Neuronal stem cell (in vitro differentiated cells): Measurements from ENCODE around the gene MYEOV.

Source experiments
- DNase-seq: peaks from one replicate; pipeline ENCODE4 v3.0.0-alpha.2; 2013; ENCODE audit warnings: low spot score
- H2AFZ ChIP-seq: one replicate; pipeline ENCODE4 v1.6.1; 2013; ENCODE audit warnings: mild to moderate bottlenecking, low read length, inconsistent platforms
- H2AK5ac ChIP-seq: 2 replicates; pipeline ENCODE4 v1.6.1; 2013; ENCODE audit warnings: low read depth, mild to moderate bottlenecking, inconsistent platforms, low read length, moderate library complexity, mixed read lengths
- H2BK120ac ChIP-seq: 2 replicates; pipeline ENCODE4 v1.6.1; 2013; ENCODE audit warnings: low read depth, mild to moderate bottlenecking, inconsistent platforms, low read length, moderate library complexity, mixed read lengths
- H2BK12ac ChIP-seq: one replicate; pipeline ENCODE4 v1.6.1; 2013; ENCODE audit warnings: low read length, inconsistent platforms
- H2BK15ac ChIP-seq: 2 replicates; pipeline ENCODE4 v1.6.1; 2013; ENCODE audit warnings: mild to moderate bottlenecking, low read length, inconsistent platforms, mixed read lengths
- H2BK5ac ChIP-seq: one replicate; pipeline ENCODE4 v1.6.1; 2013; ENCODE audit warnings: inconsistent platforms, mild to moderate bottlenecking, low read length, moderate library complexity
- H3K14ac ChIP-seq: one replicate; pipeline ENCODE4 v1.6.1; 2013; ENCODE audit warnings: low read length, inconsistent platforms
- H3K18ac ChIP-seq: 2 replicates; pipeline ENCODE4 v1.6.1; 2013; ENCODE audit warnings: low read length, inconsistent platforms
- H3K23ac ChIP-seq: 2 replicates; pipeline ENCODE4 v1.6.1; 2013; ENCODE audit warnings: low read depth, mild to moderate bottlenecking, mixed read lengths, low read length, inconsistent platforms; ENCODE audit not compliant: poor library complexity
- H3K27ac ChIP-seq: replicated peaks from 3 replicates; pipeline ENCODE4 v1.5.1; 2013; ENCODE audit warnings: low read length, inconsistent platforms
- H3K27me3 ChIP-seq, 3 experiments: 2 replicates each; pipeline ENCODE4 v1.6.1; 2013; ENCODE audit warnings: low read length in 3 of 3, mild to moderate bottlenecking in 2 of 3, inconsistent platforms in 1 of 3, low read depth in 1 of 3, mixed read lengths in 1 of 3, moderate library complexity in 1 of 3; ENCODE audit not compliant: control insufficient read depth in 3 of 3, insufficient read depth in 3 of 3
- H3K36me3 ChIP-seq, 2 donors: replicated peaks in 1 of 2; 2 replicates each; pipeline ENCODE4 v1.6.1; 2013; ENCODE audit warnings: low read length in 2 of 2; ENCODE audit not compliant: control insufficient read depth in 2 of 2, insufficient read depth in 2 of 2
- H3K4ac ChIP-seq: 2 replicates; pipeline ENCODE4 v1.6.1; 2013; ENCODE audit warnings: inconsistent platforms, mild to moderate bottlenecking, low read length, moderate library complexity
- H3K4me1 ChIP-seq, 2 donors: 1 replicate in 1 of 2; 2 replicates in 1 of 2; pipeline ENCODE4 v1.6.1; 2013; ENCODE audit warnings: low read length in 2 of 2, low read depth in 1 of 2; ENCODE audit not compliant: control insufficient read depth in 2 of 2, insufficient read depth in 1 of 2
- H3K4me2 ChIP-seq: one replicate; pipeline ENCODE4 v1.6.1; 2013; ENCODE audit warnings: mild to moderate bottlenecking, low read length, inconsistent platforms; ENCODE audit not compliant: insufficient read depth, poor library complexity, severe bottlenecking
- H3K4me3 ChIP-seq, 2 donors: 2 replicates each; pipeline ENCODE4 v1.5.1; 2013; ENCODE audit warnings: low read length in 2 of 2, mild to moderate bottlenecking in 2 of 2, inconsistent platforms in 1 of 2, moderate library complexity in 1 of 2
- H3K79me1 ChIP-seq: one replicate; pipeline ENCODE4 v1.6.1; 2013; ENCODE audit warnings: low read depth, mild to moderate bottlenecking, inconsistent platforms, low read length, moderate library complexity
- H3K9ac ChIP-seq: one replicate; pipeline ENCODE4 v1.6.1; 2013; ENCODE audit warnings: mild to moderate bottlenecking, low read depth, low read length, inconsistent platforms; ENCODE audit not compliant: poor library complexity
- H3K9me3 ChIP-seq, 2 donors: replicated peaks in 1 of 2; 2 replicates each; pipeline versions ENCODE3 to v1.6.1; 2013; ENCODE audit warnings: low read length in 2 of 2, mild to moderate bottlenecking in 2 of 2, inconsistent platforms in 1 of 2, low read depth in 1 of 2, mixed read lengths in 1 of 2, moderate library complexity in 1 of 2; ENCODE audit not compliant: control insufficient read depth in 2 of 2, insufficient read depth in 1 of 2
- H4K8ac ChIP-seq: one replicate; pipeline ENCODE4 v1.6.1; 2013; ENCODE audit warnings: low read depth, mild to moderate bottlenecking, inconsistent platforms, low read length, moderate library complexity
- H4K91ac ChIP-seq: one replicate; pipeline ENCODE4 v1.6.1; 2013; ENCODE audit warnings: low read length, low read depth, mild to moderate bottlenecking, inconsistent platforms; ENCODE audit not compliant: poor library complexity
- WGBS, 2 donors: extraction: QIAGEN DNeasy Blood & Tissue Kit; methylation state at CpG; one replicate each; pipeline ENCODE4 v1.1.7; 2013; ENCODE audit warnings: missing lambda C conversion rate in 2 of 2, mixed read lengths in 1 of 2; ENCODE audit not compliant: insufficient read length in 2 of 2, insufficient replicate concordance in 1 of 2; ENCODE audit errors: extremely low coverage in 2 of 2; 5-methylcytosine and 5-hydroxymethylcytosine counted together

The MYEOV gene

DNA sequence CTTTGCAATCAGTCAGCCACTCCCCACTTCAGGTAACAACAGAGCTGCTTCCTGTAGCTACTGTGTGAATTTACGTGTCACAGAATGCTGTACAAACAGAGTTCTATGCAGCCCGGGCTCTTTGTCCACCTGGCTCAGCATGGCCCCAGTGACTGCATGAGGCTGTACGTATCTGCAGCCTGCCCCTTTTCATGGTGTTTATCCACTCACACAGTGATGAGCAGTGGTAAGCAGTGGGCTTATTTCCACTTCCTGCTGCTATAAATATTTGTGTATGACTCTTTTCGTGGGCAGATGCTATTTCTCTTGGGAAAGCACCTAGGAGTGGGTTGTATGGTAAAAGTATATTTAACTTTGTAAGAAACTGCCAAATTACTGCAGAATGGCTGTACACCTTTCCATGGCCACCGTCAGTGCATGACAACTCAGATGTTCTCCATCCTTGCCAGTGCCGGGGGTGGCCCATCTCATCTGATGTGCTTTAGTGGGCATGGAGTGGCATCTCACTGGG is 43.3 kb downstream of the MYEOV start:
- Histone ChIP-seq H3K18ac (no peak overlapping the region), H3K4ac (no peak overlapping the region), H3K14ac (no peak overlapping the region)

DNA sequence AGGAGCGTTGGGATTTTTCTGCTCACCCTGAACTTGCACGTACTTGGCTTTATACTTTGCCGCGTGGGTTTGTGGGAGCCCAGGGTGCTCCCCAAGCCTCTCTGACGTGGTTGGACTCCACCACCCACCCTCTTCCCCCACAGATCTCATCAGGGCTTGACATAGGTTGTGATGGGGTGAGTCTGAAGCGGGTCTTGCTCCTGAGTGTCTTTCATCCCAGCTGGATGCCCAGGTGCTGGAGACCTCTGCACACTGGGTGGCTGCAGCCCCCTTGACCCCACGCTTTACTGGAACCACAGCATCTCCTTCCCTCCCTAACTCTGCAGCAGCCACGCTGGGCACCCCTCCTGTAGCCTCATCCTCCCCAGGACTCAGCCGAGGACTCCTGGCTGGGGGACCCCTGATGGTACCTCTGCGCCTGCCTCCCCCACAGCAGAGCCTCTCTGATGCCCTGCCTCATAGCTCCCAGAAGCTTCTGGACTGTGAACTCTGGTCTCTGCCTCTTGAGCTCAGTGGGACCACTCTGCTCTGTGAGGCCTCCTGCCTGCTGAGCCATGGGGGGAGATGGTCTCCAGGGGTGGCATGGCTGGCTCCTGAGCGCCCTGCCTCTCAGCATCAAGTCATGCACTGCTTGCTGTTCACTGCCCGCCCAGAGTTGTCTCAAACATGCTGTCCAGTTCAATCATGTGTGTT is 45.2 kb downstream of the MYEOV start:
- no peak overlapping the region for H2AFZ ChIP-seq
- no peaks in the 10 kb centered on the region for H3K36me3 ChIP-seq
- no peak overlapping the region for H2BK12ac ChIP-seq
- H3K23ac ChIP-seq: no peak overlapping the region
- no peak overlapping the region for H2BK5ac ChIP-seq
- no peaks in the 10 kb centered on the region for H3K27me3 ChIP-seq
- H3K4me2 ChIP-seq: no peak overlapping the region
- H3K4ac ChIP-seq: no peak overlapping the region
- WGBS, 2 donors: no CpG with 5 or more reads among the region's 12 CpGs
- H3K4me1 ChIP-seq: peaks cover 0 to 1% of the 10 kb centered on the region in 2 donors
- H3K27ac ChIP-seq: no peak overlapping the region
- no peak overlapping the region for H3K4me3 ChIP-seq
- no peak overlapping the region for H4K8ac ChIP-seq
- no peaks in the 10 kb centered on the region for H3K79me1 ChIP-seq
- no peak overlapping the region for H3K9ac ChIP-seq
- DNase-seq: no peak
- H3K9me3 ChIP-seq: no peaks in the 10 kb centered on the region
- H3K18ac ChIP-seq: no peak overlapping the region
- H2AK5ac ChIP-seq: peak overlapping the region; percentile 61
- no peak overlapping the region for H3K14ac ChIP-seq
- H4K91ac ChIP-seq: no peak overlapping the region
- no peak overlapping the region for H2BK120ac ChIP-seq
- H2BK15ac ChIP-seq: peak overlapping the region; percentile 70

More for the DNA sequence above, 43.3 kb downstream of the MYEOV start:
- Histone ChIP-seq H3K36me3 (no peaks in the 10 kb centered on the region), H2BK120ac (no peak overlapping the region), H2AFZ (no peak overlapping the region), H3K79me1 (no peaks in the 10 kb centered on the region), H2AK5ac (no peak overlapping the region), H3K27ac (no peak overlapping the region), H2BK15ac (no peak overlapping the region), H3K23ac (no peak overlapping the region), H3K9me3 (no peaks in the 10 kb centered on the region), H3K4me3 (no peak overlapping the region), H2BK5ac (no peak overlapping the region), H3K27me3 (no peaks in the 10 kb centered on the region), H4K8ac (no peak overlapping the region), H3K9ac (no peak overlapping the region), H3K4me1 (peaks cover 0 to 1% of the 10 kb centered on the region in 2 donors), H4K91ac (no peak overlapping the region), H2BK12ac (no peak overlapping the region), H3K4me2 (no peak overlapping the region)
- no CpG with 5 or more reads among the region's 6 CpGs for WGBS, 2 donors
- no peak for DNase-seq

DNA sequence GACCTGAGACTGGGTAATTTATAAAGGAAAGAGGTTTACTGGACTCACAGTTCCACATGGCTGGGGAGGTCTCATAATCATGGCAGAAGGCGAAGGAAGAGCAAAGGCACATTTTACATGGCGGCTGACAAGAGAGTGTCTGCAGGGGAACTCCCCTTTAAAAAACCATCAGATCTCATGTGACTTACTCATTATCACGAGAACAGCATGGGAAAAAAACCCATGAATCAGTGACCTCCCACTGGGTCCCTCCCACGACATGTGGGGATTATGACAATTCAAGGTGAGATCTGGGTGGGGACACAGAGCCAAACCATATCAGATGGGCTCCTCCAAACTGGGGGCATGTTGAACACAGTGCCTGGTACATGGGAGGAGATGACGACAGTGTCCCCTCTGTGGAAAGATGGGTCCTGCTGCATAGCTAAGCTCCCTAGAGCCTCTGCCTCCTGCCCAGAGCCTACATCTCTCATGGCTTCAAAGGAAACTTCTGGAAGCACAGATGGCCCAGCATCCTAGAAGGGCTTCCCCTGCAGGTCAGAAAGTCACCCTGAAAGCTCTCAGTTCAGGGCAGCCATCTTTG is 46.1 kb downstream of the MYEOV start:
- no peaks in the 10 kb centered on the region for H3K27me3 ChIP-seq
- H2BK15ac ChIP-seq: no peak overlapping the region
- no peaks in the 10 kb centered on the region for H3K79me1 ChIP-seq
- H3K4ac ChIP-seq: no peak overlapping the region
- H3K14ac ChIP-seq: no peak overlapping the region
- H3K23ac ChIP-seq: no peak overlapping the region
- no peak overlapping the region for H3K9ac ChIP-seq
- H2AFZ ChIP-seq: no peak overlapping the region
- H4K8ac ChIP-seq: no peak overlapping the region
- H2BK12ac ChIP-seq: no peak overlapping the region
- no peak overlapping the region for H2BK5ac ChIP-seq
- H4K91ac ChIP-seq: no peak overlapping the region
- H3K27ac ChIP-seq: no peak overlapping the region
- H2BK120ac ChIP-seq: no peak overlapping the region
- H3K4me1 ChIP-seq: peaks cover 0 to 1% of the 10 kb centered on the region in 2 donors
- no peaks in the 10 kb centered on the region for H3K9me3 ChIP-seq
- H3K4me2 ChIP-seq: no peak overlapping the region
- H3K18ac ChIP-seq: peak overlapping the region; percentile 49
- H2AK5ac ChIP-seq: no peak overlapping the region
- no CpG with 5 or more reads among the region's 5 CpGs for WGBS, 2 donors
- no peak for DNase-seq
- H3K36me3 ChIP-seq: no peaks in the 10 kb centered on the region
- peak overlapping the region in 1 of 2 donors; percentile 23 for H3K4me3 ChIP-seq

DNA sequence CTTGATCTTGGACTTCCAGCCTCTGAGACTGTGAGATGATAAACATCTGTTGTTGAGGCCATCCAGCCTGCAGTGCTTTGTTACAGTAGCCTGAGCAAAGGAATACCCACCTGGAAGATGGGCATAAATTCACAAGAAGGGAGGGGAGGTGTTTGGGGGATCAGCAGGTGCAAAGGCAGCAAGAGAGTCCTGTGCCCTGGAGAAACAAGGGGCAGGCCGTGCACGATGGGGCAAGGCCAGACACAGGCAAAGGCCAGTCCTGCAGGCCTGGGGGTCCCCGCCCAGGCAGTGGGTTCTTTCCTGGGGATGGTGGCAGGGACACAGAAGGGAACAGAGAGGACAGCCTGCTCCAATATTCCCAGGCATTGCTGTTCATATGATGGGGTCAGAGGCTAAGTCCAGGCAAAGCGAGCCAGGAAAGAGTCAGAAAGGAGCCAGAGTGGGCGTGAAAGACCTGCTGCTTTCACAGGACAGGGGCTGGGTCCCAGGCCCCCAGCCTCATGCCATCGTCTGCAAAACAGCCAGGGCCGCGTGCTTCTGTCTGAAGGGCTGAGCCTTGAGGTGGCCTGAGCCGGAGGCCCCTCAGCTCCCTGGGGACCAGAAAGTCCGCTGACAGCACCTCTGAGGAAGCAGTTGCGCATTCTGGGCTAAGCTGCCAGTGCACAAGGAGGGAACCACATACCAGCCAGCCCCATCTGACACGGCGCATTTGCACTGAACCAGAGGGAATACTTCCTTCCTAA is 48.8 kb downstream of the MYEOV start:
- Histone ChIP-seq H3K4me1 (no peaks in the 10 kb centered on the region), H2BK15ac (no peak overlapping the region), H2AK5ac (peak overlapping the region; percentile 7), H2BK120ac (no peak overlapping the region), H4K91ac (no peak overlapping the region), H2AFZ (no peak overlapping the region), H3K4me3 (no peak overlapping the region), H3K4ac (no peak overlapping the region), H3K79me1 (no peaks in the 10 kb centered on the region), H3K27ac (no peak overlapping the region), H2BK12ac (no peak overlapping the region), H3K18ac (no peak overlapping the region), H3K36me3 (no peaks in the 10 kb centered on the region), H3K23ac (no peak overlapping the region), H3K9me3 (no peaks in the 10 kb centered on the region), H3K9ac (no peak overlapping the region), H3K4me2 (no peak overlapping the region), H3K27me3 (no peaks in the 10 kb centered on the region), H3K14ac (no peak overlapping the region), H2BK5ac (no peak overlapping the region), H4K8ac (no peak overlapping the region)
- no peak for DNase-seq
- no CpG with 5 or more reads among the region's 13 CpGs for WGBS, 2 donors
